Dermis microvascular lymphatic vessel endothelial cell (primary cell): ENCODE measurements around the gene GORAB. TPM values are rescaled to one million over a fixed set of nuclear protein-coding genes. Genes with fewer than 3 reads are reported as not detected.

Experiments used
- DNase-seq, 2 donors: peaks; one replicate each; pipeline versions ENCODE4 v3.0.0 to v3.0.0-alpha.2; 2010; ENCODE audit warnings: low read depth in 2 of 2
- total RNA-seq: library from RNA; depleted of rRNA; stranded (reverse); fragments of >200 nt; gene quantifications from 2 replicates; pipeline ENCODE4 v1.2.1, GENCODE V29; 2014

The GORAB gene
- total RNA-seq: 6.2 and 9.1 TPM in 2 replicates

- peak; percentile 70 to 93 for DNase-seq
Observed at GRCh38 chr1:170531758-170532657, at the start of gene GORAB. Gene GORAB, plus strand, starts transcription at chr1:170532166. Its CDS starts 58 bp downstream, at chr1:170532224.

DNA sequence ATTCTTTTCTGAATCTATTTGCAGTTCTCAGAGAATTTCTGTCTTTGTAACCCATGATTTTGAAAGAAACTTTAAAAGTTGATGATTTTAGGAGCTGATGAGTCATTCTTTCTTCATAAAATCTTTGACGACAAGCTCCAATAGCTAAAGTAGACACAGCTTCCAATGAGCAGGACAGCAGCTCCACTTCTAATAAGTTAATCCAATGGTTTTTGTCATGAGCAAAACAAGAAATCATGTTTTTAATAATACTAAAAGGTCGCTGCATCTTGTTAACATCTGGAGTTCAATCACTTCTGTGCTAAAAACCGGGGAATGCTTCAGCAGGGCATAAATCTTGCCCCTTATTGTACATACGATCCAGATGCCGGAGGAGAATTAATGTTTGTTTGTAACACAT is 48.9 kb upstream of the GORAB start:
- no peak for DNase-seq

DNA sequence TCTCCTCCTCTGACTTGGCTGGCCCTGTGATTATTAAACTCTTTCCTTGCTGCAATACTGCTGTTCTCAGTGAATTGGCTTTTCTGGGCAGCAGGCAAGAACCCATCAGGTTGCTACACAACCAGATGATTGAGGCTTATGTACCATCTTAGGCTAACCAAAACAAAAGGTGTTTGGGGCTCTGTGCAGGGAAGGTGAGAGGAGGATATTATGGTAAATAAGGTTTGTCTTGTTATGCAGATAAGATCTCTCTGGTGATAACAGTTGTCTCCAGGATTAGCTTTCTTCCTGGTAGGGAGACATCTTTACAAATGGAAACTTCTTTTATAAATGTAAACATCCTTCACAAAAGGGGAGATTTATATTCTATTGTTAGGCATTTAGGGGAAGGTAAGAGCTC is 44.5 kb upstream of the GORAB start:
- DNase-seq: no peak

DNA sequence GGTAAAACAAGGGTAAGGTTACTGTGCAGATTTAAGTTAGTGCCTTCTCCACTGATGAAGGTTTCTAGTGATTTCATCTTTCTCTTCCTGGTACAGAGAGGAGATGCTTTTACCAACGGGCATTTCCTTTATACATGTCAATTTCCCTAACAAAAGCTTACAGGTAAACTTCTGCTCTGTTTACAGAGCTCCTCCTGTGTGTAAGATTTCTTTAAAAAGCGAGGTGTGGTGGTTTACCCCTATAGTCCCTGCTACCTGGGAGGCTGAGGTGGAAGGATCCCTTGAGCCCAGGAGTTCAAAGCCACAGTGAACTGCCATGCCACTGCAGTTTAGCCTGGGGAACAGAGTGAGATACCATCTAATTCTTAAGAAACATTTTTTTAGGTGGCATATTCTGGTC is 40.7 kb upstream of the GORAB start:
- DNase-seq: no peak

- DNase-seq: peak; percentile 5 to 79
Observed at GRCh38 chr1:170494369-170494768, 37.6 kb upstream of the GORAB start.

DNA sequence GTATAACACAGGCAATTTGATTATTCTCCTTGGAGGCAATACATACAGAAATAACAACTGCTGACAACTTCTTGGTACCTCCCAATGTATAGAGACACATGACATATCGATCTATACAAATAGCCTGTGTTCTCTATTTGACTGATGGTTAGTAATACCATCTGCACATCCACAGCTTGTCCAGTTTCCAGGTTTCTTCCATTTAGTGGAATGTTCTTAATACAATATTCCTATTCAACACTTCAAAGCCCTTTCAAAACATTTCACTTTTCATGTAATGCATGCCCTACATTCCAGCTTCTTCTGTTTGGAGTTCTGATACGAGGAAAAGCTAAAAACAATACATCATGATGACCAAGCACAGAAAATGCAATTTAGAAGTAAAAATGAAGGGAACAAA is 37.0 kb upstream of the GORAB start:
- DNase-seq: no peak

GRCh38 chr1:170498876-170499275 is 33.1 kb upstream of the GORAB start:
- DNase-seq: no peak

- DNase-seq: no peak
Observed at GRCh38 chr1:170503665-170504064, 28.3 kb upstream of the GORAB start.

DNA sequence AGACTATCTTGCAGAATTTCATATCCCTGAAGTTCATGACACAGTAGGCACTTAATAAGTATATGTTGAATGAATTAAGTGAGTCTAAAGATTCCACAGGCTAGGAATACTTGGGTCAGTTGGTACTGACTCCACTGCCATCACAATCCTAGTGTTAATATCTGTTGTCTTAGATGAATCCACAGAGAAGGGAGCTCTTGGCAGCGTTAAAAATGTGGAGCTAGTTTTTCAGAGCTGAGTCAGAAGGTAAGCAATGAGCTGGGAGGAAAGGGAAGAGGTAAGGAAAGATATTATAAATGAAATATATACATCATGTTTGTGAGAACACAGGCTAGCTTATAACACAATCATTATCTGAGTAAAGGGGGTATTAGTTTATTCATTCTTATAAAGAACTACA is 21.8 kb upstream of the GORAB start:
- no peak for DNase-seq

DNA sequence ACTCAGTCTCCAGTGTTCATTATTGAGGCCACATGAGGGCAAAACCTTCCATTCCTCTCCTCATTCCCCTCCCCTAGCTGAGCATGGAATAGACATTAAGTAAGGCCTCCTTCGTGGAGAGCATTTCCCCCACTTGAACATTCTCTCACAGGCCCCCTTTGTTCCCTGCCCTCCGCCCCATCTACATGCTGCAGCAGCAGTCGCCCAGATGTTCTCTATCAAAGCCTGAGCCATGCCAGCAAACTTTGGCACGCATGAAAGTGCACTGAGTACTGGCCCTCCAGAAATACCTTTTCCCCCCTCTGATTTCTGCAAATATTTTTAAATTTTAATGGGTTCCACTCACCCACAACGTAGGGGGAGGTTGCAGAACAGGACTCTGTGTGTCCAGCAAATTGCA is 20.9 kb upstream of the GORAB start:
- DNase-seq: no peak

DNA sequence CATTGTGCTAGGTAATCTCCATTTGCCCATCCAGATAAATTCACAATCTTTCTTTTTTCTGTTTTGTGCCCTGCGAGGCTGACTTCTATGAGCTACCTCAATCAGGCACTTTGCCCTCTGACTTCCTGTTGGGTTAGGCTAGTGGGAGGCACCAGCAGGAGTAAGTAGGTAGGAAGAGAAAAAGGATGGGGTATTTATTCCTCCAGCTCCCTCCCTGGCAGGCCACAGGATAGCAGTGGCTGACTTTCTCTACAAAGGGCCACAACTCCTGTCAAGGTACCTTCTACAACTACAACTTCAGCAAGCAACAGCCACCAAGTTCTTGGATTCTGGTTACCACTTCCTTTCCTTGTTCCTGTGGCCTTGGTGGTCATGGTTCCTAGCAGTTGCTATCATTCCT is 18.8 kb upstream of the GORAB start:
- DNase-seq: no peak

DNA sequence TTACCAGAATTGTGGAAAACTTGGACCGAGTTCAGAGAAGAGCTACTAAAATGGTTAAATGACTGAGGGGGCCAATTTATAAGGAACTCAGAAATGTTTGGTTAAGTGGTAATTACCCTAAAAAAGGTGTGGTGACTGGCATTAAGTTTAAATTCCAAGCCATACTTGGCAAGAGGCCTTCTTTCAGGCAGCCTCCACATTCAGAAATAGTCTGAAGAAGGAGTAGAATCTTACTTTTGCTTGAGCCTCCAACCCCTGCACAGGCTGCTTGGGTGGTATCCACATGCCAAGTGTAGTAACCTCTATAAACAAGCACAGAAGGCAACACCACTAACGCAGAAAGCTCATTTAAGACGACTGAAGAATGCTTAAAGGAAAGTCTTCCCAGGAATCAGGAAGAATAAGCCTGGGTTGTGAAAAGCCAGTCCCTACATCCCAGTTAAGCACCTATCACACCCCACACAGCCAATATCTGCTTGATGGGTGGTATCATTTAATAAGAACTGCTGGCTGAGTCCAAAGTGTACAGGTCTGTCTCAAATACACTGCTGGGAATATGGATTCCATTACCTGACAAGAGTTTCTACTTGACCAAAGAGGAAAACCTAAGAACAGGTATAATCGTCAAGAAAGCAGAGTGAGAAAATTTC is 13.7 kb upstream of the GORAB start:
- DNase-seq: no peak

DNA sequence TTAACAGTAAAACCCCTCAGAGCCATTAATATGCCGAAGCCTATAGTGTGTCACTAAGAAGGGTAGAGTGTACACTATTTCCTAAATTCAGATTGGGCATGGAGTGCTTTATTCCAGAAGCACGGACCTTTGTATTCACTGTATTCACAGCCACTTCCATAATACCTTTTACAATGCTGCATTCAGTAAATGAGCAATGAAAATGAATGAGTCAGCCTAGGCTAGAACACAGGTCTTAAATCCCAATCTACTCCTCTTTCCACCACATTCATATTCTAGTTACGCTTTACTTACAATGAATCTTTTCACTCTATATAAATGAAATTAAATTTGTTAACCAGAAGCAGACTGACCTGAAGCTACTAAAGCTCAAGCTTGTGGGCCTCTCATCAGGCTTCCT is 13.0 kb upstream of the GORAB start:
- DNase-seq: no peak

GRCh38 chr1:170520601-170521000 is 11.4 kb upstream of the GORAB start:
- DNase-seq: no peak

- DNase-seq: no peak
Observed at GRCh38 chr1:170521818-170522217, 10.1 kb upstream of the GORAB start.

DNA sequence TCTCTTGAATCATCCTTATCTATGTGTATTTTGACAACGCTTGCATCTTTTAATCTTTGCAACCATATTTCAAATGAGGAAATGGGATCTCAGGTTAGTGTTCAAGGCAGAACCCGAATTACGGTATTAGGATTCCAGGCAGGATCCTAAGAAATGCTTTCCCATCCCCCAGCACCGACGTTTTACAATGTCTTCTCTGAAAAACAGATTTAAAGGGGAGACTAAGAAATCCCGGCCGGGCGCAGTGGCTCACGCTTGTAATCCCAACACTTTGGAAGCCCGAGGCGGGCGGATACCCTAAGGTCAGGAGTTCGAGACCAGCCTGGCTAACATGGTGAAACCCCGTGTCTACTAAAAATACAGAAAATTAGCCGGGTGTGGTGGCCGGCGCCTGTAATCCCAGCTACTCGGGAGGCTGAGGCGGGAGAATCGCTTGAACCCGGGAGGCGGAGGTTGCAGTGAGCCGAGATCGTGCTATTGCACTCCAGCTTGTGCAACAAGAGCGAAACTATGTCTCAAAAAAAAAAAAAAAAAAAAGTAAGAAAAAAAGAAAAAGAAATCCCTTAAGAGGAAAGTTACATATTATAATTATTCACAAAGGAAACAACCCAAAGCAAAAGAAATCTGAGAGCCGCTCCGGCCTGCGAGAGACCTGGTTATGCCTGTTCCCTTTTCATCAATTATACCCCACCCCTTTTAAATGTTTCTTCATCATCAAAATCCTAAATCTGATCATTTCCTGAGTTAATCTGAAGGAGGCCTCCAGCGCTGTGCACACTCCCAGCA is 801 bp upstream of the GORAB start:
- DNase-seq: no peak

GRCh38 chr1:170533298-170533697 is 1.3 kb downstream of the GORAB start:
- no peak for DNase-seq

DNA sequence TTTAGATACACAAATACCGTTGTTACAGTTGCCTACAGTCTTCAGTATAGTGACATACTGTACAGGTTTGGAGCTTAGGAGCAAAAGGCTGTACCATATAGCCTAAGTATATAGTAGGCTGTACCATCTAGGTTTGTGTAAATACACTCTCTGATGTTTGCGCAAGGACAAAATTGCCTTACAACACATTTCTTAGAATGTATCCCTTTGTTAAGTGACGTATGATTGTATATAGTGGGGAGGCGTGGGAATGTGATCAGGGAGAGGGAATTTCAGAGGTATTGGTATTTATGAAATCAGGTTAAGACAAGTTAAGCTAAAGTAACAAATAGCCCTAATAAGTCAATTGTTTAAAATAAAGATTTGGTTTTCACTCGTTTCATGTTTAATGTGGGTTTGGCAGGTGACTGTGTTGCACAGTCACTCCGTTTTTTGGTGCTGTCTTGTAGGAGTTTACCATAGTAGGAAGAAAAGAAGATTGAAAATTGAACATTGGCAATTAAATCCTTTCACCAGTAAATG is 2.7 kb downstream of the GORAB start:
- DNase-seq: no peak

DNA sequence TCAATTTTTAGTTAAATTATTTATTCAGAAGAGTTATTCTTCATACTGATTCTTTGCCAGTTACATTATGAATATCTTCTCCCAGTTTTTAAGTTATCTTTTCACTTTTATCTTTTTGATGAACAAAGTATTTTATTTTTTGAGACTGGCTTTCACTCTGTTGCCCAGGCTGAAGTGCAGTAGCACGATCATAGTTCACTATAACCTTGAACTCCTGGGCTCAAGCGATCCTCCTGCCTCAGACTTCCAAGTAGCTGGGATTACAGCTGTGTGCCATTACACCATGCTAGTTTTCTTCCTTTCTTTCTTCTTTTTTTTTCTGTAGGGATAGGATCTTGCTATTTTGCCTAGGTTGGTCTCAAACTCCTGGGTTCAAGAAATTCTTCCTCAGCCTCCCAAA is 3.5 kb downstream of the GORAB start:
- DNase-seq: no peak

GRCh38 chr1:170536924-170537551 is 5.1 kb downstream of the GORAB start:
- DNase-seq: peak in 1 of 2 donors; percentile 14

DNA sequence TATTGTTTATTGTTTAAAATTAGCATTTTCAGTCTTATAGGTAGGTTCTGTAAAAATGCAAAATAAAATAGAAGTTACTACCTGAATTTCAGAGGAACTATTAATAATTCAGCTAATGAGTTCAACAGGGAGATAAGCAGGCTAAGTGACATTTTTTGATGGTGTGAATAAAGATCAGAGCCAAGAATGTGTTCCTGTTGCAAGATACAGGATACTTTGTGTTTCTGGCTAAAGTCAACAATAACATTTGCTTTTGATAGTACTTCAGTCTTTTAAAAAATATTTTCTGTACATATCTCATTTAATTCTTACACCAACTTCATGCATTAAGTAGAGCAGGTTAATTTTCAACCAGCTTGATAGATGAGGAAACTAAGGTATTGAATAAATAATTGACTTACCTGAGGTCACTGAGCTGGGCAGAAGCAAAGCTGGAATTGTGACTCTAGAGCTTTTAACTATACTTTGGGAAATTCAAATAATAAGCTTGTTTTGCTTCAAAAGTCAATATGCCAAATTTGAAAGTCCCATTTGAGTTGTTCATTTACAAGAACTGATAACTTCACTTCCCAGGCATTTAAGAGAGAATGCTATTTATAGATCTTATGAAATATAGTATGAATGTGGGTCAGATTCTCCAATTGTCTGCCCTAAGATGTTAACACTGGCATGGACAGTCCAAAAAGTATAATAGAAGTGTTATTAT is 6.0 kb downstream of the GORAB start:
- DNase-seq: peak in 1 of 2 donors; percentile 40
